Measurements from ENCODE around the gene MAB21L2. TPM values are rescaled to one million over a fixed set of nuclear protein-coding genes. Genes with fewer than 3 reads are reported as not detected.

The MAB21L2 gene
- total and polyA plus RNA-seq, 2 of the 8 experiments (the other 6 are each of a cell fraction or from before 2014, with no cell fraction given) = 0.03 TPM; not detected in 1

GRCh38 chr4:150533673-150534072 is 48.3 kb upstream of the MAB21L2 start:
- H3K23me2 ChIP-seq (ENCODE audit: low read depth, low read length) = no peaks in the 10 kb centered on the region
- H4K5ac ChIP-seq (ENCODE audit: insufficient read length, low read depth, low read length) = no peak overlapping the region
- H4K8ac ChIP-seq (ENCODE audit: extremely low read depth, insufficient read depth, low read length) = no peak overlapping the region
- H2AFZ ChIP-seq (ENCODE audit: low read length) = no peak overlapping the region
- no peak for FAIRE-seq
- H3K4ac ChIP-seq (replicated peaks; ENCODE audit: insufficient read length, low read depth, low read length) = no peak overlapping the region
- H3K9ac ChIP-seq (replicated peaks in 1 of 4; ENCODE audit: extremely low read depth in 1 of 4, low read depth in 3 of 4, low read length in 3 of 4) = no peak overlapping the region
- H4K91ac ChIP-seq (replicated peaks; ENCODE audit: insufficient read length, low read length) = no peak overlapping the region
- no peaks in the 10 kb centered on the region for H3K9me3 ChIP-seq (ENCODE audit: insufficient read depth in 2 of 2, low read depth in 1 of 2, low read length in 1 of 2)
- ChIA-PET CTCF (ENCODE audit: partially characterized antibody) (no interaction called here), POLR2A (ENCODE audit: partially characterized antibody) (no interaction called here)
- no peak overlapping the region for H3K23ac ChIP-seq (ENCODE audit: insufficient read length)
- no peak overlapping the region for H2BK12ac ChIP-seq (ENCODE audit: low read depth, low read length)
- DNase-seq (ENCODE audit: low read depth in 1 of 2, low spot score in 2 of 2) = no peak
- no peak overlapping the region for H2BK15ac ChIP-seq (ENCODE audit: low read length)
- H3K14ac ChIP-seq (ENCODE audit: insufficient read length) = no peak overlapping the region
- no peaks in the 10 kb centered on the region for H3K79me1 ChIP-seq (ENCODE audit: low read depth, low read length)
- H3K4me1 ChIP-seq (replicated peaks in 1 of 4; ENCODE audit: control insufficient read depth in 3 of 4, insufficient read depth in 4 of 4, low read length in 3 of 4) = peaks cover 0 to 3% (median 0%) of the 10 kb centered on the region in 4 experiments; a peak in 1 of 7 replicates
- H3K27ac ChIP-seq (ENCODE audit: low read depth, low read length) = no peak overlapping the region
- H2BK20ac ChIP-seq (ENCODE audit: low read length) = no peak overlapping the region
- no peaks in the 10 kb centered on the region for H3K36me3 ChIP-seq (ENCODE audit: control insufficient read depth in 2 of 4, insufficient read depth in 4 of 4, low read length in 3 of 4)
- H2BK5ac ChIP-seq (ENCODE audit: low read depth, low read length) = no peak overlapping the region
- H3K56ac ChIP-seq (replicated peaks; ENCODE audit: insufficient read length, low read depth, low read length) = no peak overlapping the region
- no peak overlapping the region for H3K18ac ChIP-seq (ENCODE audit: extremely low read depth, low read length)
- H3K4me3 ChIP-seq (ENCODE audit: extremely low read depth in 1 of 4, insufficient read depth in 2 of 4, low read depth in 3 of 4, low read length in 4 of 4) = no peak overlapping the region
- no peaks in the 10 kb centered on the region for H3K27me3 ChIP-seq (replicated peaks in 1 of 4; ENCODE audit: control insufficient read depth in 3 of 4, extremely low read depth in 1 of 4, insufficient read depth in 3 of 4, low read length in 3 of 4)
- no peak overlapping the region for H2BK120ac ChIP-seq (replicated peaks; ENCODE audit: low read depth, low read length)
- WGBS, 2 experiments (ENCODE audit: extremely low coverage in 1 of 2, insufficient coverage in 1 of 2, insufficient read length in 1 of 2, insufficient replicate concordance in 2 of 2, low coverage in 1 of 2, low lambda C conversion rate in 2 of 2, missing lambda C conversion rate in 1 of 2) = 94% methylated on average over 3 of the region's 3 CpGs; no CpG with 5 or more reads in 1 of the 2 experiments
- no peaks in the 10 kb centered on the region for H3K79me2 ChIP-seq (ENCODE audit: control insufficient read depth in 1 of 2, insufficient read depth in 2 of 2, low read length in 2 of 2)
- no peaks in the 10 kb centered on the region for H4K20me1 ChIP-seq (replicated peaks in 1 of 2; ENCODE audit: control insufficient read depth in 1 of 2, insufficient read depth in 2 of 2, low read length in 2 of 2)
- H3K4me2 ChIP-seq (ENCODE audit: insufficient read depth in 1 of 2, low read depth in 2 of 2, low read length in 2 of 2) = no peak overlapping the region
- no peak overlapping the region for H2AK5ac ChIP-seq (ENCODE audit: low read depth, low read length)
- TF ChIP-seq ATF3 (IDR thresholded peaks at IDR 0.05; ENCODE audit: insufficient read depth, low read depth, low read length) = no peak
